OCI-LY3 (cell line): ENCODE data around the gene IPCEF1.

Experiments used
- EZH2phosphoT487 ChIP-seq: fragments of 200-600 bp; shearing (Covaris generic); IDR thresholded peaks from 2 replicates; pipeline ENCODE4 v1.6.1; 2018; ENCODE audit warnings: antibody characterized with exemption, mixed run types, low read depth
- TF ChIP-seq, protein P1 (sequence below): fragments of 200-600, 300-600 bp; sonication (generic); IDR thresholded peaks from 2 replicates; pipeline ENCODE4 v1.5.1; 2014; ENCODE audit warnings: antibody characterized with exemption, low read length, low read depth

DNA sequence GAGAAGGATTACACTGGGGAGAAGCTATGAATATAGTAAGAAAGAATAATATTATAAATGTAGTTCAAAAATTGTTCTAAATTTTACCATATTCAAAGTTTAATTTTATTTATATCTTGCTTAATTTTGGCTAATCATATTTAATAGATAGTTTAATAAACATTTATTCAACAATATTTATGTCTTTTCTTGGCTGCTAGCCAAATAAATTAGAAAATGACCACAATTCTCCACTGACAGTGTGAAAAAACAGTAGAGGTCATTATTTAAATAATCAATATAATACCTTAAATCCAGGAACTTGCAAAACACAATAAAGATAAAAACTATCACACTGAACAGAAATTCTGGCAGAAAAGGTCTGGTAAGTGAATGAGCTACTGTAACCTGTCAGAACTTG, 145.9 kb downstream of the IPCEF1 start:
- TF ChIP-seq, protein P1, sequence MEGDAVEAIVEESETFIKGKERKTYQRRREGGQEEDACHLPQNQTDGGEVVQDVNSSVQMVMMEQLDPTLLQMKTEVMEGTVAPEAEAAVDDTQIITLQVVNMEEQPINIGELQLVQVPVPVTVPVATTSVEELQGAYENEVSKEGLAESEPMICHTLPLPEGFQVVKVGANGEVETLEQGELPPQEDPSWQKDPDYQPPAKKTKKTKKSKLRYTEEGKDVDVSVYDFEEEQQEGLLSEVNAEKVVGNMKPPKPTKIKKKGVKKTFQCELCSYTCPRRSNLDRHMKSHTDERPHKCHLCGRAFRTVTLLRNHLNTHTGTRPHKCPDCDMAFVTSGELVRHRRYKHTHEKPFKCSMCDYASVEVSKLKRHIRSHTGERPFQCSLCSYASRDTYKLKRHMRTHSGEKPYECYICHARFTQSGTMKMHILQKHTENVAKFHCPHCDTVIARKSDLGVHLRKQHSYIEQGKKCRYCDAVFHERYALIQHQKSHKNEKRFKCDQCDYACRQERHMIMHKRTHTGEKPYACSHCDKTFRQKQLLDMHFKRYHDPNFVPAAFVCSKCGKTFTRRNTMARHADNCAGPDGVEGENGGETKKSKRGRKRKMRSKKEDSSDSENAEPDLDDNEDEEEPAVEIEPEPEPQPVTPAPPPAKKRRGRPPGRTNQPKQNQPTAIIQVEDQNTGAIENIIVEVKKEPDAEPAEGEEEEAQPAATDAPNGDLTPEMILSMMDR = no peak
- TF ChIP-seq EZH2phosphoT487 = no peak
